ENCODE measurements around the gene TRNAU1AP.

GRCh38 chr1:28571911-28572310 lies 19.0 kb downstream of the TRNAU1AP start:
- TF ChIP-seq PATZ1 (CRISPR knock-in tag; IDR thresholded peaks at IDR 0.05; ENCODE audit: borderline replicate concordance) (no peak), ARNTL (CRISPR knock-in tag; IDR thresholded peaks at IDR 0.05; ENCODE audit: borderline replicate concordance, low read depth) (no peak)
